Measurements from ENCODE around the gene TTR. TPM values are rescaled to one million over a fixed set of nuclear protein-coding genes. Genes with fewer than 3 reads are reported as not detected.
A peak's percentile ranks its signal among the peaks of the same experiment; 100 is the strongest.

Gene TTR
- total and polyA plus RNA-seq, 12 donors: 0.25 to 1.6 (median 0.82) TPM; not detected in 6

GRCh38 chr18:31551883-31552282 is 39.8 kb upstream of the TTR start:
- intact Hi-C loops (cut with DNase I): loop anchor here (5.0 to 10.0 kb wide), 3 partner anchors 173 to 273 kb away; no protein-coding TSS in a partner anchor
- no peaks in the 10 kb centered on the region for H3K9me3 ChIP-seq (replicated peaks in 1 of 3)
- DNase-seq: no peak
- H3K27ac ChIP-seq: no peak overlapping the region
- H3K4me3 ChIP-seq: no peak overlapping the region
- H3K36me3 ChIP-seq (replicated peaks in 1 of 2): no peaks in the 10 kb centered on the region
- WGBS, 4 donors: 87 to 95% (median 89%) methylated on average over 3 of the region's 3 CpGs
- H3K4me1 ChIP-seq (replicated peaks in 1 of 2): peaks cover 0 to 3% of the 10 kb centered on the region in 2 donors
- TF ChIP-seq, protein P1, sequence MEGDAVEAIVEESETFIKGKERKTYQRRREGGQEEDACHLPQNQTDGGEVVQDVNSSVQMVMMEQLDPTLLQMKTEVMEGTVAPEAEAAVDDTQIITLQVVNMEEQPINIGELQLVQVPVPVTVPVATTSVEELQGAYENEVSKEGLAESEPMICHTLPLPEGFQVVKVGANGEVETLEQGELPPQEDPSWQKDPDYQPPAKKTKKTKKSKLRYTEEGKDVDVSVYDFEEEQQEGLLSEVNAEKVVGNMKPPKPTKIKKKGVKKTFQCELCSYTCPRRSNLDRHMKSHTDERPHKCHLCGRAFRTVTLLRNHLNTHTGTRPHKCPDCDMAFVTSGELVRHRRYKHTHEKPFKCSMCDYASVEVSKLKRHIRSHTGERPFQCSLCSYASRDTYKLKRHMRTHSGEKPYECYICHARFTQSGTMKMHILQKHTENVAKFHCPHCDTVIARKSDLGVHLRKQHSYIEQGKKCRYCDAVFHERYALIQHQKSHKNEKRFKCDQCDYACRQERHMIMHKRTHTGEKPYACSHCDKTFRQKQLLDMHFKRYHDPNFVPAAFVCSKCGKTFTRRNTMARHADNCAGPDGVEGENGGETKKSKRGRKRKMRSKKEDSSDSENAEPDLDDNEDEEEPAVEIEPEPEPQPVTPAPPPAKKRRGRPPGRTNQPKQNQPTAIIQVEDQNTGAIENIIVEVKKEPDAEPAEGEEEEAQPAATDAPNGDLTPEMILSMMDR (IDR thresholded peaks at IDR 0.05): no peak
- TF ChIP-seq POLR2A (IDR thresholded peaks at IDR 0.05): no peak
- H3K27me3 ChIP-seq: no peaks in the 10 kb centered on the region

- DNase-seq: no peak
- H3K4me3 ChIP-seq: no peak overlapping the region
- H3K4me1 ChIP-seq (replicated peaks in 1 of 2): peaks cover 0 to 3% of the 10 kb centered on the region in 2 donors
- H3K36me3 ChIP-seq (replicated peaks in 1 of 2): no peaks in the 10 kb centered on the region
- TF ChIP-seq, protein P1 (IDR thresholded peaks at IDR 0.05): no peak
- TF ChIP-seq POLR2A (IDR thresholded peaks at IDR 0.05): no peak
- H3K27ac ChIP-seq: no peak overlapping the region
- 34 to 56% (median 44%) methylated on average over 6 of the region's 6 CpGs for WGBS, 4 donors
- intact Hi-C loops (cut with DNase I): loop anchor here (5.0 to 10.0 kb wide), 3 partner anchors 171 to 271 kb away; no protein-coding TSS in a partner anchor
- no peaks in the 10 kb centered on the region for H3K9me3 ChIP-seq (replicated peaks in 1 of 3)
- H3K27me3 ChIP-seq: no peaks in the 10 kb centered on the region
These were observed 37.9 kb upstream of the TTR start for GRCh38 chr18:31553800-31554199.

DNA sequence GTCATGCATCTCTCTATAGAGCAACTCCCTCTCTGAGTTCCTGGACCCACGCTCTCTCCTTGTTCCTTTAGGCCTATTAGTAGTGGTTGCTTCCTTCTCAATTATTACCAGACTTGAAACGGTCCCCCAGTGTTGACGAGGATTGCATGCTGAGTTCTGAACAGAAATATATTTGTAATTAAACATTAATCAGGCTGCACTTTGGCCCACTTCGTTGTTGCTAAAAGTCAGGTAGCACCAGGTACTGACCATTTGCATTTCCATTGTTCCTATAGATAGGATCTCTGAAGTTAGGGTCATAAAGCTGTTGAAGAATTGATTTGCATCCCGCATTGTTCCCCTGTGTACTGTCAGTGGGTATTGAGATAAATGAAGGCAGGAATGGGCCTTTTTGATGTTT is 36.9 kb upstream of the TTR start:
- intact Hi-C loops (cut with DNase I): loop anchor here (5.0 to 10.0 kb wide), 4 partner anchors 168 to 270 kb away; no protein-coding TSS in a partner anchor
- 73 to 79% (median 76%) methylated on average over 5 of the region's 5 CpGs for WGBS, 4 donors

GRCh38 chr18:31555971-31556747 is 35.5 kb upstream of the TTR start:
- no peak overlapping the region for H3K4me3 ChIP-seq
- H3K27ac ChIP-seq: peak overlapping the region in 3 of 5 donors; percentile 21 to 41 (median 38)
- TF ChIP-seq, protein P1 (IDR thresholded peaks at IDR 0.05): peak; percentile 86 to 98 (median 88)
- no peak for TF ChIP-seq POLR2A (IDR thresholded peaks at IDR 0.05)
- peaks cover 0 to 3% of the 10 kb centered on the region in 2 donors for H3K4me1 ChIP-seq (replicated peaks in 1 of 2)
- intact Hi-C loops (cut with DNase I): loop anchor here (5.0 to 10.0 kb wide), 3 partner anchors 166 to 269 kb away; no protein-coding TSS in a partner anchor
- 2 to 10% (median 9%) methylated on average over 7 of the region's 7 CpGs for WGBS, 4 donors
- no peaks in the 10 kb centered on the region for H3K9me3 ChIP-seq (replicated peaks in 1 of 3)
- DNase-seq: peak; percentile 34 to 74 (median 56)
- no peaks in the 10 kb centered on the region for H3K27me3 ChIP-seq
- H3K36me3 ChIP-seq (replicated peaks in 1 of 2): no peaks in the 10 kb centered on the region

More for the DNA sequence above, 36.9 kb upstream of the TTR start:
- no peaks in the 10 kb centered on the region for H3K9me3 ChIP-seq (replicated peaks in 1 of 3)
- peaks cover 0 to 3% of the 10 kb centered on the region in 2 donors for H3K4me1 ChIP-seq (replicated peaks in 1 of 2)
- H3K27me3 ChIP-seq: no peaks in the 10 kb centered on the region
- H3K27ac ChIP-seq: no peak overlapping the region
- DNase-seq: no peak
- H3K4me3 ChIP-seq: no peak overlapping the region
- no peaks in the 10 kb centered on the region for H3K36me3 ChIP-seq (replicated peaks in 1 of 2)
- no peak for TF ChIP-seq POLR2A (IDR thresholded peaks at IDR 0.05)
- TF ChIP-seq, protein P1 (IDR thresholded peaks at IDR 0.05): no peak

Measured in adrenal gland (tissue), 12 donors.